HG03378 (cell line): ENCODE data around the gene BDH1.
"Not testable (repeated sequence)": the region's sequence is repeated elsewhere in the genome, so short reads cannot be mapped to it uniquely, and the experiment has no call there.

Experiments
- ATAC-seq: cut with Tn5 transposase; IDR thresholded peaks from one replicate; pipeline ENCODE4 v1.9.1; 2021; ENCODE audit warnings: mild to moderate bottlenecking, moderate library complexity; ENCODE audit not compliant: unreplicated experiment

Gene BDH1

DNA sequence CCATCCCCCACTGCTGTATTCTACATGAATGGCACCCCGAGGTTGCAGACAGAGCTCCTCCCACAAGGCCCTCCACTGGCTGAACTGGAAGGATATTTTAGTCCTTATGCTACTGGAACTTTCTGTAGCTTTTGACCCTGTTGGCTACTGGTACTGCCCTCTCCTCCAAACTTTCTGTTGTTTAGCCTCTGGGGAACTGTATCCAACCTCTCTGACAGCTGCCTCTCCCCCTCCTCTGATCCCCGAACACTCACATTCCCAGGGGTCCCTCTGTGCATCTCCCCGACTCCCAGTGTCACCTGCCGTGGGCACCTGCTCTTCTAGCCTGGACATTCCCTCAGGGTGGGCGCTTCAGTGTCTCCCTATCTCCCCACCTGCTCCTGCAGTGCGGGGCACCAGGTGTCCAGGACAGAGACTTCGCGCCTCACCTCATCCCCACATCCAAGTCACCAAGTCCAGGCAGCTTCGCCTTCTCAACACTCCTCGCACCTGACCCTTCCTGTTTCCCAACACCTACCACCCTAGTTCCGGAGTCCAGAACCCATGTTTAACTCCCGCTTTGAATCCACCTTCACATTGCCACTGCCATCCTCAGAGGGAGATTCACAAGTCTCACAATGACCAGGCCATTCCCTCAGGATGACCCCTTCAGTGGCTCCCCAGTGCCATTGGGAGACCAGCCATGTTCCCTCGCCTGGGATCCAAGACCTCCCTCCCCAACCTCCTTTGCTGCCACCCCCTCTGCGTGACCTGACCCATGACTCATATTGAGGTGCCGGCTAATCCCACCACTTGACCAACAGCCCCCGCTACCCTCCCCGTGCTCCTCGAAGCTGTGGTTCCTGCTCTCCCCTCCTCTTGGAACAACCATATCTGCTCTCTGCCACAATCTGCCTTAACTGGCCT, 34.2 kb downstream of the BDH1 start:
- no peak for ATAC-seq

DNA sequence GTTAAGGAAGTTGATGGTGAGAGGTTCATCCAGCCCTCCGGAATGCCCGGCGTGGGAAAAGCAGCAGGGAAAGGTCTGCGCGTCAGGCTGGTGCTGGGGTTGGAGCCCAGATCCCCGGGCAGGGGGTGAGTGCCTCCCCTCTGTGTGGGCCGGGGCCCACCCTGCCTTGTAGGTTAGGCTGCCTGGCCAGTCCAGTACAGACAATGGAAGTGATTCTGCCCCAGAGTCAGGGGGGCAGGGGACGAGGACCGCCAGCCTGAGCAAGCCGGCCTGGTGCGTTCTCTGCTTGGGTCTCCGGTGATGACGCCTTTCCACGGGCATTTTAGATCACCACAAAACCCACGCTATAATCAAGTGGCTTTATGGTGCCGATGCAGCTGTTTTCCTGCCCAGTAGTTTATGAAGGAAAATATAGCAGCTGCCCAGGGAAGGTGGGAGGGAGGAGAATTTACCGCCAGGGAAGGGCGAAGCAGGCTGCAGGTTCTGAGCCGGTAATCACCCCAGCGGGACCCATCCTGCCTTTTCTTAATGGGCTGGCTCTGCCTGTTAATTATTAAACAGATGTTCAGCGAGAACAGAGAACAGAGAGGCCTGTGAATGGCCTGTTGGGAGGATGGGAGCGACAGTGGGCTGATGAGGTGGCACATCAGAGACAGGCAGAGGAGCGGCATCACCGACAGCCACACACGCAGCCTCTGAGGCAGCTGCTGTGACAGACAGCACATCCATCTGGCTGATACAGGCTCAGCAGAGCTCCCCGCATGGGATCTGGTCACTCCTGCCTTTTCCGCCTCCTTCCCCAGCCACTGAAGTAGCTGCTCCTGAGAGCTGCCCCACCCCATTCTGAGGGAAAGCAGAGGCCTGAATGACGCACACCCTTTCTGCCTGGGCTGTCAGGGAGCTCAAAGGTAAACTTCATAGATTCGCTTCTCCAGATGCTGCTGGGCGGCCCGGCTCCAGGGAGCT, 35.2 kb downstream of the BDH1 start:
- ATAC-seq: no peak

DNA sequence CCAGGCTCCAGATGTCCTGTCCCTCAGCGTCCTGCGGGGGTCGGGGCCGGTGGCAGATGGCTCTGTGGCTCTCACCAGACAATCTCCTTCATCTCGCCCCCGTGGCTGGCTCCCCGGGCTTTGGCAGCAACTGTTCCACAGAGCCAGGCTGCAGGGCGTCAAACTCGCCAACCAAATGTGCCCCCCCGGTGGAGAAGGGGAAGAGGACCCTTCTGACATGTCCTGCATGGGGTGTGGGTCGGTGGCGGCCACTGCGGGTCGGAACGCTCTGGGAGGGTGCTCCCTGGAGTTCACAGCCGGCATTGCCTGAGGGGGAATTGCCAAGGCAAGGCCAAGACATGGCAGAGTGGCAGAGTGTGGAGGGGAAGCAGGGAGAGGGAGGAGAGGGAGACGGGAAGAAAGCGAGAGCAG, 36.0 kb downstream of the BDH1 start:
- no peak for ATAC-seq

DNA sequence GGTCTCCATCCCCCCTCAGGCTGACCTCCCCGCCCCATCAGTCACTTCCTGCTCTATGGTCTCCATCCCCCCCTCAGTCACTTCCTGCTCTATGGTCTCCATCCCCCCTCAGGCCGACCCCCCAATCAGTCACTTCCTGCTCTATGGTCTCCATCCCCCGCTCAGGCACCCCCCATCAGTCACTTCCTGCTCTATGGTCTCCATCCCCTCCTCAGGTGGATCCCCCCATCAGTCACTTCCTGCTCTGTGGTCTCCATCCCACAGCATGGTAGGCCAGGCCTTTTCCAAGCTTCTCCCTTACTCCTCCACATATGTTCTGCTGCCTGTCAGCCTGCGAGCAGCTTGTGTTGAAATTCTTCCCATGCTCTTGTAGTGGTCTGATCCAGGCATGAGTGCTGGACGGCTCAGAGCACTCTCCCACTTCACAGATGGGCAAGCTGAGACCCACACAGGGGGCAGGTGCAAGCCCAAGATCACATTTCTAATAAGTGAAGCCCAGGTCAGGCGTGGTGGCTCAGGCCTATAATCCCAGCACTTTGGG, 36.8 kb downstream of the BDH1 start:
- ATAC-seq: no peak

DNA sequence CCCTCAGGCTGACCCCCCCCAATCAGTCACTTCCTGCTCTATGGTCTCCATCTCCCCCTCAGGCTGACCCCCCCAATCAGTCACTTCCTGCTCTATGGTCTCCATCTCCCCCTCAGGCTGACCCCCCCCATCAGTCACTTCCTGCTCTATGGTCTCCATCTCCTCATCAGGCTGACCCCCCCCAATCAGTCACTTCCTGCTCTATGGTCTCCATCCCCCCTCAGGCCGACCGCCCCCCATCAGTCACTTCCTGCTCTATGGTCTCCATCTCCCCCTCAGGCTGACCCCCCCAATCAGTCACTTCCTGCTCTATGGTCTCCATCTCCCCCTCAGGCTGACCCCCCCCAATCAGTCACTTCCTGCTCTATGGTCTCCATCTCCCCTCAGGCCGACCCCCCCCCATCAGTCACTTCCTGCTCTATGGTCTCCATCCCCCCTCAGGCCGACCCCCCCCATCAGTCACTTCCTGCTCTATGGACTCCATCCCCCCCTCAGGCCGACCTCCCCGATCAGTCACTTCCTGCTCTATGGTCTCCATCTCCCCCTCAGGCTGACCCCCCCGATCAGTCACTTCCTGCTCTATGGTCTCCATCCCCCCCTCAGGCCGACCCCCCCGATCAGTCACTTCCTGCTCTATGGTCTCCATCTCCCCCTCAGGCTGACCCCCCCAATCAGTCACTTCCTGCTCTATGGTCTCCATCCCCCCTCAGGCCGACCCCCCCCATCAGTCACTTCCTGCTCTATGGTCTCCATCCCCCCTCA, 37.7 kb downstream of the BDH1 start:
- not testable (repeated sequence) for ATAC-seq

DNA sequence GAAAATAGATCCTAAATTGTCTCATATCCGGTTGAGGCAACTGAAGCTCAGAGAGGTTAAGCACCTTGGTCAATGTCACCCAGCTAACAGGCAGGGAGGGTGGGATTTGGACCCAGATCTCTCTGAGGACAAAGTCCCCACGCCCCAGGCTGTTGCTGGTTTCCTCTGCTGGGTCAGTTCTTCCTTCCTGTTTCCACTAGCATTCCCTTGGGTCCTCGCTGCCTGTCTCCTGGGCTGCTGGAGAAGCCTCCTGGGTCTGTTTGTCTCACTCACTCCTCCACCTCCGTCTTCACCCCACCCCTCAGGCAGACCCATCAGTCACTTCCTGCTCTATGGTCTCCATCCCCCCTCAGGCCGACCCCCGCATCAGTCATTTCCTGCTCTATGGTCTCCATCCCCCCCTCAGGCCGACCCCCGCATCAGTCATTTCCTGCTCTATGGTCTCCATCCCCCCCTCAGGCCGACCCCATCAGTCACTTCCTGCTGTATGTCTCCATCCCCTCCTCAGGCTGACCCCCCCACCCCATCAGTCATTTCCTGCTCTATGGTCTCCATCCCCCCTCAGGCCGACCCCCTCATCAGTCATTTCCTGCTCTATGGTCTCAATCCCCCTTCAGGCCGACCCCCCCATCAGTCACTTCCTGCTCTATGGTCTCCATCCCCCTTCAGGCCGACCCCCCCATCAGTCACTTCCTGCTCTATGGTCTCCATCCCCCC, 38.7 kb downstream of the BDH1 start:
- not testable (repeated sequence) for ATAC-seq

DNA sequence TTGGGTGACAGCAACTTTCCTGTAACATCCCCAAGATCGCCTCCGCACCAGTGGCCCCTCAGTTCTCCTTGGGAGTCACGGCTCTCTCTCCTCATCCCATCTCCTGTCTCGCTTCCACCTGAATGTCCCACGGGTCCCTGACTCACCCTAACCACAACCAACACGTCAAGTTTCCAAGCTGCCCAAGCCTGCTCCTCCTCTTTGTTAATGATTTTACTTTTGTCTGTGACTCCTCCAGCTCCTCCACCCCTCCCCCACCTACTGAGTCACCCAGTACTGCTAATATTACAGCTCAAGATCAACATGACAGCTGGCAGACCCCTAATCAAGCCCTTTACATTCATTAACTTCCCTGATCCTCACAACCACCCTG, 39.3 kb downstream of the BDH1 start:
- ATAC-seq: no peak

DNA sequence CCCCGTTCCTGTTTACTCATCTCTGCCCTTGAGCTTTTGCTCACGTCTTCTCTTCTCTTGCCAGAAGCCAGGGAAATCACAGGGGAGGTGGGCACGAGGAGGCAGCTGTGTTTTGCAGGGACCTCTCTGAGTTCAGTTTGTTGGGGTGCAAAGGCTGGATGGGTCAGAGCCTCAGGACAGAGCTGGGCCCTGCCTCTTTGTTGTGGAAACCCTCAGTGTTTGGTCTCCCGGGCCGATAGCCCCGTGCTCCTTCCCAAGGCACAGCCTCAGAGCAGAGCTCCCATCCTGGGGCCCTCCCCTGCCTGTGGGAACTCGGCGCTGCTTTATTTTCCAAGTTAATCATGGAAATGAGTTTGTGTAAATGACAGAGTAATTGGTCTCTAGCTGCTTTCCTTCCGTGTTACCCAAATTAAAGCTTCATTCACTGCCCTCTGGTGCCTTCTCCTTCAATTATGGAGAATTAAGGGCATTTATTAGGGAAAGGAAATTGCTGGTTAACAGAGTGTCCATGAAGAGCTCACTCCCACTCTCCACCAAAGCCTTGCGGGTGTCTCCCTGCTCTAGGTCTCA, 40.9 kb downstream of the BDH1 start:
- ATAC-seq: no peak

DNA sequence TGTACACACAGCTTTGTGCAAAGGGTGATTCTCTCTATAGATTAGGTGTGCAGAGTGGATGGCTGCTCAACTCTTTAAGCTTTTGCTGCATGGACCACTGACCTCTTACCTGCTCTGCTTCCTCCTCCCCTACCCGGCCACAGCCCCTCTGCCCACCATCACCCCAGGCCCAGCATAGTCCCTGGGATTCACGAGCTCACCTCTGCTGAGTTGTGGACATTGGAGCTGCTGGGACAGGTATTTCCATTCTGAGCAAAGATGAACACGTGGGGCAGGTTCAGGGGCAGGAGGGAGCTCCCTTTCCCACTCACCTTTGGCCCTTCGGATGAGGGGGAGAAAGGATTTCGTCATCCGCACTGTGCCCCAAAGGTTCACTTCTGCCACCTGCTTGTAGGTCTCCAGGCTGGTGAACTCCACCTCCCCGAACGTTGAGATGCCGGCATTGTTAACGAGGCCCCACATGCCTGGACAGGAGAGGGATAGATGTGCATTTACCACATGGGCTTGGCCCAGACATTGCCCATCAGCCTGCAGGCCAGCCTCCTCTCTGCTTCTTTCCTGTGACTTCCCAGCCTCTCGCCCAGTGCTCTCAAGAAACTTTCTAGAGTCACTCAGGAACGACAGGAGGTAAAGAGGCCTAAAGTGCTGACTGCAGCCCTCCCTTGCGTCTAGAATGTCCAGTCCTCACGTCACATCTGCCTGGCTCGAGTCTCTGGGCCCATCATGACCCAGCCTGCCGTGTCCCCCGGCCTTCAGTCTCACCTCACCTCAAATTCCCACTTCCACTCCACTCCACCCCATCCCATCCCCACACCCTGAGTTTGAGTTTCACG, 41.6 kb downstream of the BDH1 start:
- ATAC-seq: no peak

DNA sequence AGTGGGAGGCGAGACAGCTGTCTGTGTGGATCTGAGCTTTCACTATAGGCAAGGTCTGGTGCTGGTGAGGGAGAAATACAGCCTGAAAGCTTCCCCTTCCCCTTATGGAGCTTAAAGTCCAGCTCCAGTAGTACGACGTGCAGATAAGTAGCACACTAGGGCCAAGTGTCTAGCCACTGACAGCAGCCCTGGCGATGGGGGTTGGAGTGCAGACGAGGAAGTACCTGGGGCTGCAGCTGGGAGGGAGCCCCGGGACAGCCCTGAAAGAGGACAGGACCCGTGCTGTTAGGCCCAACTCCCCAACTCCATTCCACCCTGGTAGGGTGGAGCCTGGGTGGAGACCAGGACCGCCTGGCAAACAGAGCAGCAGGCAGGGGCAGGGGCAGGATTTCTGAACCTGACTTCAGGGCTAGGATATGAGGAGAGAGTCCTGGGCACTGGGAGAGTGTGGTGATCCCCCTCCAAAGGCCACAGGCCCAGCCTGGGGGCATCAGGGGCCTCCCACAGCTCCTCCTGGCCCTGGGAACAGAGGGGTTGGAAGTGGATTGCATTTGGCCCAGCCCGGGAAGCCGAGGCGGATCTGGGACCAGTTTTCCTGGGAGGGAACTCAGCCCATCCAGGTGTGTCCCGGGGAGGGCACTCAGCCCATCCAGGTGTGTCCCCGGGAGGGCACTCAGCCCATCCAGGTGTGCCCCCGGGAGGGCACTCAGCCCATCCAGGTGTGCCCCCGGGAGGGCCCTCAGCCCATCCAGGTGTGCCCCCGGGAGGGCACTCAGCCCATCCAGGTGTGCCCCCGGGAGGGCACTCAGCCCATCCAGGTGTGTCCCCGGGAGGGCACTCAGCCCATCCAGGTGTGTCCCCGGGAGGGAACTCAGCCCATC, 42.8 kb downstream of the BDH1 start:
- ATAC-seq: no peak

DNA sequence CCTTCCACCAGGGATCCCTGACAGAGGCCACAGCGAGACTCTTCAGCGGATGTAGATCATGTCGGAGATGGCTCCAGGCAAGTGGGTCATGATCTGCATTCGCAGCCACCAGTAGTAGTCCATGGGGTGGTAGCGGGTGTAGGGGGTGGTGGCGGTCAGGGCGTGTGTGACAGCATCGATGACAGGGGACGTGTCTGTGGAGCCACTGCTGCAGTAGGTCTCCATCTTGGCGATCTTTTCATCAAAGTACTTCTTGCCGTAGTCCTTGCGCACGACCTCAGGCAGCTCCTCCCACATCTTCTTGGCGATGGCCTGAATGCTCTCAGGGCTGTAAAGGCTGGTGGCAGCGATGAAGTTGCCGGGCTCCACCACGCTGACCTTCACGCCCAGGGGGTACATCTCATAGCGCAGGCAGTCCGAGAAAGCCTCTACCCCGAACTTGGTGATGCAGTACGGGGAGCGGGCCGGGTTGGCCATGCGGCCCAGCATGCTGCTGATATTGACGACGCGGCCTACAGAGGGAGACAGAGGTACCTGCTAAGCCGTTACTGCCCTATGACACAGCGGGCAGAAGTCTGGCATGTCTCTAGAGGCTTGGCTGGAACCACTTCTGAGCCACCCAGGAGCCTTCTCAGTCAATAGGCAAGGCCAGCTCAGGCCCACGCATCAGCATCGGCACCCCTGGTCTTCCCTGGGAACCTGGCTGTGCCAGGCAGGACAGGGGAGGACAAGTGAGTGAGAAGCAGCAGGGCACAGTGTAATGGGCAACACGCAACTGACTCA, 43.7 kb downstream of the BDH1 start:
- ATAC-seq: no peak

DNA sequence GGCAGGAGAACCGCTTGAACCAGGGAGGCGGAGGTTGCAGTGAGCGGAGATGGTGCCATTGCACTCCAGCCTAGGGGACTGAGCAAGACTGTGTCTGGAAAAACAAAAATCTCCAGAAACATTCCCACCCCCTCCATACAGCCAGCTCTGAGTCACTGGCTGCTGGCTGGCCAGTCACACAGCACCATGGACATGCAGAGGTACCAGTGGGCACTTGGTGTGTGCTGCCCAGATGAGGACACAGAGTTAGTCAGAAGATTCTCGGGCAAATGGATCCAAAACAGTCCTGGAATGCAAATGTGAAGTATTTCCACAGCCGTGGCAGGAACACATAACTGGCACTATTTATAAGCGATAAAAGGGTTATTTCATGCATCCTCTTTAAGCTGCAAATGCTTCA, 44.6 kb downstream of the BDH1 start:
- no peak for ATAC-seq

DNA sequence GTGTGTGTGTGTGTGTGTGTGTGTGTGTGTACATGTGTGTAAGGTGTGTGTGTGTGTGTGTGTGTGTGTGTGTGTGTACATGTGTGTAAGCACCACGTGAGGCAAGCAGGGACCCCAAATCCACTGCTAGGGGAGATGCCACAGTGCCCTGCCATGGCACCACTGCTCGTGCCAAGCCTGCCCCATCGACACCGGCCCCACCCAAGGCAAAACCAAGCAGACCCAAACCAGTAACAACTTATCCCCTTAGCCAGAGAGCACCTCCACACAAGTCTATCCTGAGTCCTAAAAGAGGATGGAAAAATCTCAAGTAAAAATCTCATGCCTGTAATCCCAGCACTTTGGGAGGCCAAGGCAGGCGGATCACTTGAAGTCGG, 45.1 kb downstream of the BDH1 start:
- no peak for ATAC-seq

DNA sequence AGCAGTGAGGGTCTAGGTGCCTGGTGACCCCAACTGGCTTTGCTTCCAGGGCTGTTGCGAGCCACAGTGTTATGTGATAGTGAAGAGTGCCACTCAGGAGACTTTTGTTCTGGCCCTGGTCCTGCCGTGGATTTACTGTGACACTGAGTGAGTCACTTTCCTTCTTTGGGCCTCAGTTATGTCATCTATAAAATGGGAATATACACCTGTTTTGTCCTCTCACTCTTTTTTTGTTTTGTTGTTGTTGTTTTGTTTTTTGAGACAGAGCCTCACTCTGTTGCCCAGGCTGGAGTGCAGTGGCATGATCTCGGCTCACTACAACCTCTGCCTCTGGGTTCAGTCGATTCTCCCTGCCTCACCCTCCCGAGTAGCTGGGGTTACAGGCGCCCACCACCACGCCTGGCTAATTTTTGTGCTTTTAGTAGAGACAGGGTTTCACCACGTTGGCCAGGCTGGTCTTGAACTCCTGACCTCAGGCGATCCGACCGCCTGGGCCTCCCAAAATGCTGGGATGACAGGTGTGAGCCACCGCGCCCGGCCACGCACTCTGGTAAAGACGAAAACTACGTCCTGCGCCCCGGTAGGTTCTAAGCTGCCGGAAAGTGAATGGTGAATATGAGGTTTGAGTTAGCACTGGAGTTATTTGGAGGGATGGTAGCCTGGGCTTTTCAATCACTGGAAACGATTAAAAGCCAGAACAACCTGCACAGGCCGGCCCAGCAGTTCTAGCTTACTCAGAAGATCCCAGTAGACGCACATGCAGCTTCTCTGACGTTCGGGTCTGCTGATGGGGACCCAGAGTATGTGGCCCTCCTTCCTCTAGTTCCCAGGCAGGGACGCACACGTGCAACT, 46.6 kb downstream of the BDH1 start:
- ATAC-seq: no peak

DNA sequence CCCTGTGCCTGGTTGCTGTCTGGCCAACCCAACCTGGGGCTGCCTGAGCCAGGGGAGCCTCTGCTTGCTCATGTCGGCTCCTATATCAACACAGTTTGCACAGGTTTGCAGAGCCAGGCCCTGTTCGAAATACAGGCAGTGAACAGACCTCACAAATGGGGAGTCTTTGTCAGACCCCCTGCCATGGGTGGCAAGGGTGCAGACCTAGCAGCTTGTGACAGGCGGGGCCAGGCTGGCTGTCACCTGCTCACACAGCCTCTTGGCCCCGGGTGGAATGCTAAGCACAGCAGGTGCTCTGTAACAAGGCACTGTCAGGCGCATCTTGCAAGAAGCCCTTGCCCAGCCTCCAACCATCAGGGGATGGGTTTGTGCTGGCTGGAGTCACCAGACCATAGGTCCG, 47.3 kb downstream of the BDH1 start:
- no peak for ATAC-seq

DNA sequence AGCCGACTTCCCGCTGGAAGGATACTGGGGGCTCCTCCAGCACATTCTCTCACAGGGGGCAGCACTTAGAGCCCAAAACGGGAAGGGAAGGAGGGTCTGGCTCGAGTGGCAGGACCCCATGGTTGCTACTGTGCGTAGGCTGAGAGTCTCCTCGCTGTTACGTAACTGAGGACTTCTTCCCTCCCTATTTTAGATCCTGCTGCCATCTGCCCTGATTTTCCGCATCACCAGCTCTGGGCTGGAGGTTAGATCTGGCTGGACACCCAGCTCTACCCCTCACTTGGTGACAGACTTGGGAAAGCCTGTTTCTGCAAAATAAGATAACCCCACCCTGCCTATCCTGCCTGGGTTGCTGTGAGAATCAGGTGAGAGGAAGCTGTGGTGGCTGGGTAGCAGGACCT, 47.7 kb downstream of the BDH1 start:
- no peak for ATAC-seq
